Vagina (tissue), 2 donors: ENCODE results near the gene LDHA. TPM values are rescaled to one million over a fixed set of nuclear protein-coding genes. Genes with fewer than 3 reads are reported as not detected.

ENCODE experiments used
- DNase-seq, 2 donors: peaks; one replicate each; pipeline ENCODE4 v3.0.0-alpha.2; 2017; ENCODE audit errors: extremely low spot score in 2 of 2
- H3K27ac ChIP-seq: fragments of 200-600 bp; sonication (generic); one replicate; pipeline ENCODE4 v1.5.1; 2019
- H3K27me3 ChIP-seq: fragments of 200-600 bp; sonication (generic); one replicate; pipeline ENCODE4 v1.5.1; 2019
- H3K36me3 ChIP-seq, 2 donors: fragments of 200-600 bp; sonication (generic); one replicate each; pipeline ENCODE4 v1.5.1; 2017 to 2019
- H3K4me1 ChIP-seq: fragments of 200-600 bp; sonication (generic); one replicate; pipeline ENCODE4 v1.5.1; 2019
- H3K4me3 ChIP-seq, 2 donors: fragments of 200-600 bp; sonication (generic); 1 replicate in 1 of 2; 2 replicates in 1 of 2; pipeline ENCODE4 v1.5.1; 2016 to 2019
- H3K9me3 ChIP-seq: fragments of 200-600 bp; sonication (generic); one replicate; pipeline ENCODE4 v1.5.1; 2019
- CTCF ChIP-seq, 3 experiments: fragments of 450-650 bp in 2 of 3; fragments of 200-600 bp in 1 of 3; sonication (generic) in 1 of 3; IDR thresholded peaks; one replicate each; pipeline ENCODE4 v1.5.1; 2017 to 2019; ENCODE audit warnings: antibody characterized with exemption in 3 of 3, mild to moderate bottlenecking in 2 of 3, moderate library complexity in 2 of 3
- POLR2A ChIP-seq, 2 donors: fragments of 450-650 bp; IDR thresholded peaks; one replicate each; pipeline ENCODE4 v1.6.1; 2017; ENCODE audit warnings: antibody characterized with exemption in 2 of 2, mild to moderate bottlenecking in 2 of 2, moderate library complexity in 2 of 2
- POLR2AphosphoS5 ChIP-seq, 2 donors: sonication (generic); formaldehyde crosslinking; IDR thresholded peaks; one replicate each; pipeline ENCODE4 v1.9.0; 2017; ENCODE audit warnings: antibody characterized with exemption in 2 of 2, mild to moderate bottlenecking in 2 of 2, low read depth in 1 of 2; ENCODE audit not compliant: insufficient read depth in 1 of 2
- intact Hi-C: fragments of 100-400 bp; cut with DNase I; formaldehyde crosslinking; loops from one replicate; pipeline ENCODE4 v1.15.1; 2023
- microRNA-seq: library from miRNA; unstranded; fragments of <30 nt; microRNA quantifications from one replicate; pipeline ENCODE4, GENCODE V29; 2017; ENCODE audit warnings: borderline number of aligned reads, borderline replicate concordance
- small RNA-seq: library from RNA; depleted of rRNA; stranded (forward); fragments of <200 nt; gene quantifications from one replicate; pipeline ENCODE3, GENCODE V24; 2016
- total RNA-seq: library from RNA; depleted of rRNA; stranded (reverse); fragments of >200 nt; gene quantifications from one replicate; pipeline ENCODE4 v1.2.3, GENCODE V29; 2016

LDHA gene
- total RNA-seq, 1 donor from 2014 or later = 461 TPM

GRCh38 chr11:18449251-18449650, 54.9 kb downstream of the LDHA start:
- H3K4me3 ChIP-seq = no peak overlapping the region
- no peaks in the 10 kb centered on the region for H3K36me3 ChIP-seq
- DNase-seq = no peak
- no peaks in the 10 kb centered on the region for H3K27me3 ChIP-seq
- H3K9me3 ChIP-seq = no peaks in the 10 kb centered on the region
- intact Hi-C loops = no loop called here
- no peak overlapping the region for H3K27ac ChIP-seq
- TF ChIP-seq POLR2A (IDR thresholded peaks at IDR 0.05) (no peak), POLR2AphosphoS5 (IDR thresholded peaks at IDR 0.05; ENCODE audit: insufficient read depth in 1 of 2, low read depth in 1 of 2) (no peak), CTCF (IDR thresholded peaks at IDR 0.05) (no peak)
- no peaks in the 10 kb centered on the region for H3K4me1 ChIP-seq

GRCh38 chr11:18452927-18453326, 58.6 kb downstream of the LDHA start:
- H3K36me3 ChIP-seq = no peaks in the 10 kb centered on the region
- H3K4me3 ChIP-seq = no peak overlapping the region
- no peak overlapping the region for H3K27ac ChIP-seq
- H3K27me3 ChIP-seq = no peaks in the 10 kb centered on the region
- H3K4me1 ChIP-seq = no peaks in the 10 kb centered on the region
- intact Hi-C loops = no loop called here
- no peak for DNase-seq
- H3K9me3 ChIP-seq = no peaks in the 10 kb centered on the region
- TF ChIP-seq POLR2AphosphoS5 (IDR thresholded peaks at IDR 0.05; ENCODE audit: insufficient read depth in 1 of 2, low read depth in 1 of 2) = no peak

- intact Hi-C loops = no loop called here
- H3K36me3 ChIP-seq = no peaks in the 10 kb centered on the region
- H3K9me3 ChIP-seq = no peaks in the 10 kb centered on the region
- no peaks in the 10 kb centered on the region for H3K27me3 ChIP-seq
- DNase-seq = no peak
- no peaks in the 10 kb centered on the region for H3K4me1 ChIP-seq
- no peak within 1 kb of the TSS for H3K4me3 ChIP-seq
- H3K27ac ChIP-seq = no peak within 1 kb of the TSS
- no peak for TF ChIP-seq POLR2AphosphoS5 (IDR thresholded peaks at IDR 0.05; ENCODE audit: insufficient read depth in 1 of 2, low read depth in 1 of 2)
- TF ChIP-seq POLR2A (IDR thresholded peaks at IDR 0.05) = no peak
- TF ChIP-seq CTCF (IDR thresholded peaks at IDR 0.05) = no peak
These were observed 61.5 kb downstream of the LDHA start, which contains the start of gene LDHAL6A for GRCh38 chr11:18455686-18456372. TSS of gene LDHAL6A (plus strand) at chr11:18455856. CDS start at chr11:18456681, 825 bp downstream.

GRCh38 chr11:18457450-18457849, 63.1 kb downstream of the LDHA start:
- H3K27ac ChIP-seq = no peak overlapping the region
- H3K27me3 ChIP-seq = no peaks in the 10 kb centered on the region
- no peak overlapping the region for H3K4me3 ChIP-seq
- no peaks in the 10 kb centered on the region for H3K36me3 ChIP-seq
- intact Hi-C loops = no loop called here
- no peaks in the 10 kb centered on the region for H3K9me3 ChIP-seq
- H3K4me1 ChIP-seq = no peaks in the 10 kb centered on the region
- no peak for DNase-seq
- no peak for TF ChIP-seq POLR2AphosphoS5 (IDR thresholded peaks at IDR 0.05; ENCODE audit: insufficient read depth in 1 of 2, low read depth in 1 of 2)
- no peak for TF ChIP-seq CTCF (IDR thresholded peaks at IDR 0.05)
- TF ChIP-seq POLR2A (IDR thresholded peaks at IDR 0.05) = no peak

Small RNAs within 50 kb of the gene (microRNA-seq; reads per million reads assigned to microRNA genes)
- not detected for gene MIR3159

Small RNAs within 50 kb of the gene (small RNA-seq; reads per million reads assigned to genes)
- gene MIR3159 = not detected

Other genes with a start within 250 kb of the LDHA start
- gene MRGPRX4, start 221.7 kb upstream of the LDHA start, total RNA-seq = not detected
- gene SAA4, start 157.8 kb upstream of the LDHA start, total RNA-seq = 1.7 TPM
- 19.4 TPM for gene SAA2, start 145.9 kb upstream of the LDHA start, total RNA-seq
- 60.4 TPM for gene SAA1, start 128.3 kb upstream of the LDHA start, total RNA-seq
- 17.4 TPM for gene HPS5, start 72.4 kb upstream of the LDHA start, total RNA-seq
- 64.1 TPM for gene GTF2H1, start 72.0 kb upstream of the LDHA start, total RNA-seq
- gene LDHC, start 17.8 kb downstream of the LDHA start, total RNA-seq = not detected
- not detected for gene LDHAL6A, start 61.3 kb downstream of the LDHA start, total RNA-seq
- 46.4 TPM for gene TSG101, start 132.4 kb downstream of the LDHA start, total RNA-seq
- 21.4 TPM for gene UEVLD, start 194.2 kb downstream of the LDHA start, total RNA-seq
- gene MISFA, start 205.2 kb downstream of the LDHA start, total RNA-seq = not detected
- 23.8 TPM for gene SPTY2D1, start 239.8 kb downstream of the LDHA start, total RNA-seq